Stimulated activated CD8-positive, alpha-beta memory T cell treated with anti-CD3 and anti-CD28 coated beads, Interleukin-2, amount 100 ng/mL, for 48 hours (primary cell): Measurements from ENCODE around the gene RSBN1L.
A peak's percentile ranks its signal among the peaks of the same experiment; 100 is the strongest.
"Not testable (repeated sequence)": the region's sequence is repeated elsewhere in the genome, so short reads cannot be mapped to it uniquely, and the experiment has no call there.

Experiments used
- DNase-seq, 2 donors: peaks; one replicate each; pipeline ENCODE4 v3.0.0-alpha.2; 2020; ENCODE audit warnings: low read depth in 2 of 2

Gene RSBN1L

GRCh38 chr7:77687747-77688144 lies 8.5 kb upstream of the RSBN1L start:
- peak in 1 of 2 donors; percentile 4 for DNase-seq

GRCh38 chr7:77690289-77690688 lies 6.0 kb upstream of the RSBN1L start:
- DNase-seq, result no peak

GRCh38 chr7:77691892-77692491 lies 4.3 kb upstream of the RSBN1L start:
- no peak for DNase-seq

GRCh38 chr7:77693830-77694583 lies 2.3 kb upstream of the RSBN1L start:
- no peak for DNase-seq

DNA sequence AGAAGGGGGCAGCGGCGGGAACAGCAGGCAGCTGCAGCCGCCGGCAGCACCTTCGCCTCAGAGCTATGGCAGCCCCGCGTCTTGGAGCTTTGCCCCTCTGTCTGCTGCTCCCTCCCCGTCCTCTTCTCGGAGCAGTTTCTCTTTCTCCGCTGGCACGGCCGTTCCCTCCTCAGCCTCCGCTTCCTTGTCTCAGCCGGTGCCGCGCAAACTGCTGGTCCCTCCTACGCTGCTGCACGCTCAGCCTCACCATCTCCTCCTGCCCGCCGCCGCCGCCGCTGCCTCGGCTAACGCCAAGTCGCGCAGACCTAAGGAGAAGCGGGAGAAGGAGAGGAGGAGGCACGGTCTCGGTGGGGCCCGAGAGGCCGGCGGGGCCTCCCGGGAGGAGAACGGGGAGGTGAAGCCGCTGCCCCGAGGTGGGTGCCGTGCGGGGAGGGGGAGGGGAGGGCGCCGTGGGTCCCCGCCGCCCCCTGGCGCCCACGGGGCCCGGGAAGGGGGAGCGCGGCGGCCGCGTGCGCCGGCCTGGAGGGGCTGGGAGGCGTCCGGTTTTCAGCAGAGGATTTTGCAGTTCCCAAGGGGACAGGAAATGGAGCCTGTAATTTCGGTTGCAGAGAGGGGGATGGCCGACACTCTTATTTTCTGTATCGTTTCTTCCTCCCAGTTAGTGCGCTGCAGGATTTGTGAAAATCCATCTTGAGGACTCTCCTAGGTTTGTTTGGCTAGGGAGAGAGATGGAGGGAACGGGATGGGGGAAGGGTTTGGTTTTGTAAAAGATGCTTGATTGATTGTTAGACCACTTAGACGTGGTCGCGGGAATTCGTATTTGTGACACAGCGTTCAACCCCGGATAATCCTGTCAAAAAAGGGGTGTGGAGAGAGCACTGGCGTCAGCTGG lies 630 bp downstream of the RSBN1L start:
- peak; percentile 39 to 49 for DNase-seq

GRCh38 chr7:77697535-77697831 lies 1.2 kb downstream of the RSBN1L start:
- peak in 1 of 2 donors; percentile 13 for DNase-seq

DNA sequence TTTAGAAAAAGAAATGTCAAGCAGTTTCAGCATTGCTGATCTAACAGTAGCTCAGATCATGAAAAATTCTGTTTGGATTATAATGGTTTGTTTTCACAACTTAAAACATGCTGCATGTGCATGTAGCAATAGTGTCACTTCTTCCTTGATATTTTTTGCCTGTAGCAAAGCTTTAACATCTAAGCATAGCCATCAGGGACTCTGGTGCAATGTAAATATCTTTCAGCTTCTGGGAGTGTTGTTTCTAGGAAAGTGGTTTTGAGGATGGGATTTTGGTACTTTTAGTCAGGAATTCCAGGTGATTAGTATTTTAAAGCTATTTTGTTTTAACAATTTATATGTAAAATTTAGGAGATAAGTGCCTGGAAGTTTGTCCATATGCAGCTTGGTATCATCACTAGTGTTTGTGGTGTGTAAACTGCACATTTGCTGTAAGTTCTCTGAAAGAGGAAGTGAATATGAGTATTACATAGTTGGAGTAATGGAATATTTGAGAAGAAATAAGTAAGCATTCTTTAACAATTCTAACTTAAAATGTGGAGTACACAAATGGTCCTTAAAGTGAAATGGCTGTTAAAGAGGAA lies 1.9 kb downstream of the RSBN1L start:
- DNase-seq, result no peak

DNA sequence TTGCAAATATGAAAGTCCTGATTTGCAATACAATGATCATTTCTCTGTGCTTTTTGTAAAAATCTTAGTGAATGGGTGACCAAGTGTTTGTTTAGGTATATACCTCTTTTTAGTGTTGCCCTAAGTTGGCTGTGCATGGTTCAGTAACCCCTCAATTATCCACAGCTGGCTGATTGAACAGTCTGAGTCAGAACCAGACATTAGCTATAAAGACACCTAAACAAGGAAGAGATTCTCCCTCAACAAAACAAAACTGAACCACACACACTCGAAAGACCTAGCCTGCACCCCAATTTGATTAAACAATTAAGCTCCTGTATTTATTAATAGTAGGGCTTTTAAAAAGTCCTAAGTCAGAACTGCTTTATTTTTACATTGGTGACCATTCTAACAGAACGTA lies 2.8 kb downstream of the RSBN1L start:
- DNase-seq, result no peak

- DNase-seq, result no peak
Observed at GRCh38 chr7:77702513-77702912, 6.3 kb downstream of the RSBN1L start.

DNA sequence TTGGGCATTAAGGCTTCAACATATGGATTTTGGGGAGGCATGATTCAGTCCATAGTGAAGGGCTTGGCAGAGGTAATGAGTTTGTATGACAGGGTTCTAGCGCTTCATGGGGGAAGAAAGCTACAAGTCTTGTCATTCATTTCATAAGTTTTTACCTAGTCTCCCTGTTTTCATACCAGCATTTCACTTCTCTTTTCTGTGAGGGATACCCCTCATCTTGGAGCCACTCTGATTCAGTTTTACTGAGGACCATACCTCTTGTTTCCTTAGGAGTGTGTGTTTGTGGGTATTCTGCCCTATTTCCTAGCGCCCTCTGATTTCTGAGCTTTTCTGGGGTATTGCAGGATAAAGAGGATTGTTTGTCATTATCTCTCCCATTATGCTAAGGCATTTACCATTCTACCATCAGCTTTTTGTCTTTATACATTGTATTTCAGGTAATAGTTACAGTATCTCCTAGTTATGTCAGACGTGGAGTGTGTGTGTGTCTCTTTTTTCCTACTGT lies 6.8 kb downstream of the RSBN1L start:
- DNase-seq, result no peak

- not testable (repeated sequence) for DNase-seq
Observed at GRCh38 chr7:77703669-77704068, 7.4 kb downstream of the RSBN1L start.

- no peak for DNase-seq
Observed at GRCh38 chr7:77707504-77707992, 11.3 kb downstream of the RSBN1L start.

GRCh38 chr7:77710067-77710466 lies 13.8 kb downstream of the RSBN1L start:
- no peak for DNase-seq

DNA sequence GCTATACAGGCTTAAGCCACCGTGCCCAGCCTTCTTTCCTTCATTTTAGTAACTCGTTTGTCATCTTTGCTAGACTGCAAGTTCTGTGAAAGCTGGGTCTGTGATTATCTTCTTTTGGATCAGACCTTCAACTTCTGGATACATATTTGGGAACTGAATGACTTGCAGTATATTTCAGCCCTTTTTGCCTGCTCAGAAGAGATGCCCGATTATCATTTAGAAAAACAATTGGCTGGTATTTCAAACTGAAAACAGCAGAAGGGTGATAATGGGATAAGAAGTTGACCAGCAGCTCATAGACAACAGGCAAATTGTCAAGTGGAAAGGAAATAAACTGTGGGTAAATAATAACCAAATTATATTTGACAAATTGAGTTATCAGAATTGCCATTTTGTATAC lies 14.6 kb downstream of the RSBN1L start:
- no peak for DNase-seq

- no peak for DNase-seq
Observed at GRCh38 chr7:77714195-77714594, 17.9 kb downstream of the RSBN1L start.

GRCh38 chr7:77714931-77715330 lies 18.7 kb downstream of the RSBN1L start:
- not testable (repeated sequence) for DNase-seq

DNA sequence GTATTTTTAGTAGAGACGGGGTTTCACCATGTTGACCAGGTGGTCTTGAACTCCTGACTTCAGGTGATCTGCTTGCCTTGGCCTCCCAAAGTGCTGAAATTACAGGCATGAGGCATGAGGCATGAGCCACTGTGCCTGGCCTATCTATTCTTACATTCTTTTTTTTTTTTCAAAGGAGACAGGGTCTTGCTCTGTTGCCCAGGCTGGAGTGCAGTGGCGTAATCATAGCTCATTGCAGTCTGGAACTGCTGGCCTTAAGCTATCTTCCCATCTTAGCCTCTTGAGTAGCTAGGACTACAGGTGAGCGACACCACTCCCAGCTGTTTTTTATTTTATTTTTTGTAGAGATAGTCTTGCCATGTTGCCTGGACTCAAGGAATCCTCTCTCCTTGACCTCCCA lies 20.5 kb downstream of the RSBN1L start:
- DNase-seq, result no peak

DNA sequence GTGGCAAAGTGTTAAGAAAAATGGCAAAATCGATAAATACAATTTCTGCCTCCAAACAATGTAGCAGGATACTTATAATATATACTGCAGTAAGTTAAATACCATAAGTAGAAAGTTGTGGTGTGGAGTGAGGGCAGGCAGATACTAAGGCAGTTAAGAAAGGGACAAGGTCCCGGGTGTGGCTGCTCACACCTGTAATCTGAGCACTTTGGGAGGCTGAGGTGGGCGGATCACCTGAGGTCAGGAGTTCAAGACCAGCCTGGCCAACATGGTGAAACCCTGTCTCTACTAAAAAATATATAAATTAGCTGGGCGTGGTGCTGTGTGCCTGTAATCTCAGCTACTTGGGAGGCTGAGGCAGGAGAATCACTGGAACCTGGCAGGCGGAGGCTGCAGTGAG lies 21.3 kb downstream of the RSBN1L start:
- not testable (repeated sequence) for DNase-seq

DNA sequence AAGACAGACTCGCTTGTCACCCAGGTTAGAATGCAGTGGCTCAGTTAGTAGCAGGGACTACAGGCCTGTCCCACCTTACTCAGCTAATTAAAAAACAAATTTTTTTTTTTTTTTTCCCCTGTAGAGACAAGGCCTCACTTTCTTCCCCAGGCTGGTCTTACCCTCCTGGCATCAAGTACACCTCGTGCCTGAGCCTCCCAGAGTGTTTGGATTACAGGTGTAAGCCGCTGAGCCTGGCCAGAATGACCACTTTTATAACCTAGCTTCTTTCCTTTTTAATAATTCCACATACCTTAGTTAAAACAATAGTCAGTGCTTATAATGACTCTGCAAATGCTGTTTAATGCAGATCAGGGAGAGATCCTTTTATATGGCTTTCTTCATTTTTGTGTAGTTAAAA lies 31.3 kb downstream of the RSBN1L start:
- no peak for DNase-seq

DNA sequence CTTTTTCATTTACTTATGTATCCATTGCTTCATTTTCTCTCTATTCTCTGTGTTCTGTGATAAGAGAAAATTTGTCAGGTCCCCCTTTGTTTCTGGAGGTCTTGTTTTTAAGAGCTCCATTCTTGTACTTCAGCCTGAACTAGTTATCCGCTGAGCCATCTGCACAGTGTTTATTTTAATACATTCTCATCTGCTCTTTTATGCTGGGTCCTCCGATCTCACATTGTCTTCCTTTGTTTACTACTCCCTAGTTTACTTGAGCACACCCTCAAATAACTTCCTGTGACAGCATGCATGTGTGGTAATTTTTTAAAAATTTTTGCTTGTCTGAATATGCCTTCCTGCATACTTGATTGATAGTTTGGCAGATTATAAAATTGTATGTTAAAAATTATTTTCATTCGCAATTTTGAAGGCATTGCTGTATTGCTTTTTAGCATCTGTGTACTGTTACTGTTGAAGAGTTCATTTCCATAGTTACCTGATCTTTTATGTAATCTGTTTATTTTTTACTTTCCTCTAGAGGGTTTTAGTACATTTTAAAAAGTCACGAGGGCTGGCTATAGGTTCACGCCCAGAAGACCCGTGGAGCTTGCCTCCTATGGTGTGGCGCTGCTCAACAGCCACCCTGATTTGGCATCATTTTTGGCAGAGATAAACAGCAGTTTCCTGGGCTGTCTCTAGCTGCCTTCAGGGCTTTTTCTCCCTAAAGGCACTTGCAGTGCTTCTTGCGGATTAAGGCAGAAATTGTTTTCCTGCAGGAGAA lies 31.9 kb downstream of the RSBN1L start:
- DNase-seq, result no peak
